ENCODE results near the gene CETP.

DNA sequence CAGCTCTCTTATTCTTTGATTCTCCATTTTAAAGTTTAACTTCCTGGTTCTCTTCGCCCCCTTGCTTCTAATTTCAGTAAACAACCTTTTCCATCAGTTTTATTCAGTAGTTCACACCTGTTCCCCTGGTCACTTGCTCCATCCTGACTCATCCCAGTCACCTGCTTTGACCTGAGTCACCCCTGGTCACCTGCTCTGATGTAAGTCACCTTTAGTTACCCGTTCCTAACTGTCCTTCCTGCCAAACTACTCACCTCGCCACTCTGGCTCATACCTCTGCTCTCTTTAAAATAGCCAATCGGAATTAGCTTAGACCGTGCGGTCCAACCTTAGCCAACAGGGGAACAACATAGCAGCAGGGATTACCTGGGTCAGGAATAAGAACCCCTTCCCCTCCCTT is 22.9 kb downstream of the CETP start:
- TF ChIP-seq, protein P1, sequence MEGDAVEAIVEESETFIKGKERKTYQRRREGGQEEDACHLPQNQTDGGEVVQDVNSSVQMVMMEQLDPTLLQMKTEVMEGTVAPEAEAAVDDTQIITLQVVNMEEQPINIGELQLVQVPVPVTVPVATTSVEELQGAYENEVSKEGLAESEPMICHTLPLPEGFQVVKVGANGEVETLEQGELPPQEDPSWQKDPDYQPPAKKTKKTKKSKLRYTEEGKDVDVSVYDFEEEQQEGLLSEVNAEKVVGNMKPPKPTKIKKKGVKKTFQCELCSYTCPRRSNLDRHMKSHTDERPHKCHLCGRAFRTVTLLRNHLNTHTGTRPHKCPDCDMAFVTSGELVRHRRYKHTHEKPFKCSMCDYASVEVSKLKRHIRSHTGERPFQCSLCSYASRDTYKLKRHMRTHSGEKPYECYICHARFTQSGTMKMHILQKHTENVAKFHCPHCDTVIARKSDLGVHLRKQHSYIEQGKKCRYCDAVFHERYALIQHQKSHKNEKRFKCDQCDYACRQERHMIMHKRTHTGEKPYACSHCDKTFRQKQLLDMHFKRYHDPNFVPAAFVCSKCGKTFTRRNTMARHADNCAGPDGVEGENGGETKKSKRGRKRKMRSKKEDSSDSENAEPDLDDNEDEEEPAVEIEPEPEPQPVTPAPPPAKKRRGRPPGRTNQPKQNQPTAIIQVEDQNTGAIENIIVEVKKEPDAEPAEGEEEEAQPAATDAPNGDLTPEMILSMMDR (optimal IDR thresholded peaks at IDR 0.05 in 1 of 3, IDR thresholded peaks at IDR 0.05 in 1 of 3, conservative IDR thresholded peaks at IDR 0.05 in 1 of 3; ENCODE audit: extremely low read depth in 1 of 3, insufficient read depth in 2 of 3, low read length in 3 of 3), result no peak
- no peak for TF ChIP-seq EZH2 (IDR thresholded peaks at IDR 0.05; ENCODE audit: low read length)
